Kidney epithelial cell (primary cell): ENCODE data around the gene MAP1B. TPM values are rescaled to one million over a fixed set of nuclear protein-coding genes. Genes with fewer than 3 reads are reported as not detected.
"Not testable (repeated sequence)": the region's sequence is repeated elsewhere in the genome, so short reads cannot be mapped to it uniquely, and the experiment has no call there.

Experiments
- DNase-seq: peaks from one replicate; pipeline ENCODE4 v3.0.0-alpha.2; 2010; ENCODE audit warnings: low read depth
- H3K27me3 ChIP-seq: 2 replicates; pipeline ENCODE4 v1.6.0; 2011; ENCODE audit warnings: low read length; ENCODE audit not compliant: control insufficient read depth, insufficient read depth
- H3K36me3 ChIP-seq: 2 replicates; pipeline ENCODE4 v1.5.1; 2011; ENCODE audit warnings: low read length; ENCODE audit not compliant: control insufficient read depth, insufficient read depth
- H3K4me3 ChIP-seq: 2 replicates; pipeline ENCODE4 v1.5.1; 2011; ENCODE audit warnings: low read depth, mild to moderate bottlenecking, control low read depth, low read length
- total RNA-seq: library from RNA; depleted of rRNA; stranded (reverse); fragments of >200 nt; gene quantifications from 2 replicates; pipeline ENCODE4 v1.2.3, GENCODE V29; 2015
- TF ChIP-seq, protein P1 (sequence below): IDR thresholded peaks from 2 replicates; pipeline ENCODE4 v1.5.1; 2011; ENCODE audit warnings: mild to moderate bottlenecking, moderate library complexity, low read length, control low read depth, inconsistent platforms; ENCODE audit not compliant: insufficient read depth, poor library complexity, severe bottlenecking

The MAP1B gene
- total RNA-seq, 1 donor from 2014 or later, result 136 TPM

- no peaks in the 10 kb centered on the region for H3K36me3 ChIP-seq
- DNase-seq, result no peak
- H3K4me3 ChIP-seq, result no peak overlapping the region
- TF ChIP-seq, protein P1, sequence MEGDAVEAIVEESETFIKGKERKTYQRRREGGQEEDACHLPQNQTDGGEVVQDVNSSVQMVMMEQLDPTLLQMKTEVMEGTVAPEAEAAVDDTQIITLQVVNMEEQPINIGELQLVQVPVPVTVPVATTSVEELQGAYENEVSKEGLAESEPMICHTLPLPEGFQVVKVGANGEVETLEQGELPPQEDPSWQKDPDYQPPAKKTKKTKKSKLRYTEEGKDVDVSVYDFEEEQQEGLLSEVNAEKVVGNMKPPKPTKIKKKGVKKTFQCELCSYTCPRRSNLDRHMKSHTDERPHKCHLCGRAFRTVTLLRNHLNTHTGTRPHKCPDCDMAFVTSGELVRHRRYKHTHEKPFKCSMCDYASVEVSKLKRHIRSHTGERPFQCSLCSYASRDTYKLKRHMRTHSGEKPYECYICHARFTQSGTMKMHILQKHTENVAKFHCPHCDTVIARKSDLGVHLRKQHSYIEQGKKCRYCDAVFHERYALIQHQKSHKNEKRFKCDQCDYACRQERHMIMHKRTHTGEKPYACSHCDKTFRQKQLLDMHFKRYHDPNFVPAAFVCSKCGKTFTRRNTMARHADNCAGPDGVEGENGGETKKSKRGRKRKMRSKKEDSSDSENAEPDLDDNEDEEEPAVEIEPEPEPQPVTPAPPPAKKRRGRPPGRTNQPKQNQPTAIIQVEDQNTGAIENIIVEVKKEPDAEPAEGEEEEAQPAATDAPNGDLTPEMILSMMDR, result no peak
- no peaks in the 10 kb centered on the region for H3K27me3 ChIP-seq
These were observed 60.0 kb downstream of the MAP1B start for GRCh38 chr5:72167257-72167656.

- Histone ChIP-seq H3K27me3 (no peaks in the 10 kb centered on the region), H3K36me3 (no peaks in the 10 kb centered on the region), H3K4me3 (no peak overlapping the region)
- DNase-seq, result no peak
- TF ChIP-seq, protein P1, result no peak
These were observed 60.5 kb downstream of the MAP1B start for GRCh38 chr5:72167804-72168203.

GRCh38 chr5:72170101-72170500 lies 62.8 kb downstream of the MAP1B start:
- DNase-seq, result no peak
- H3K36me3 ChIP-seq, result no peaks in the 10 kb centered on the region
- no peaks in the 10 kb centered on the region for H3K27me3 ChIP-seq
- TF ChIP-seq, protein P1, result no peak
- H3K4me3 ChIP-seq, result no peak overlapping the region

GRCh38 chr5:72171181-72171580 lies 63.9 kb downstream of the MAP1B start:
- H3K27me3 ChIP-seq, H3K4me3 ChIP-seq, H3K36me3 ChIP-seq, DNase-seq: not testable (repeated sequence)

- Histone ChIP-seq H3K36me3 (peaks cover 1% of the 10 kb centered on the region), H3K4me3 (no peak overlapping the region), H3K27me3 (no peaks in the 10 kb centered on the region)
- DNase-seq, result no peak
- TF ChIP-seq, protein P1, result no peak
These were observed 64.4 kb downstream of the MAP1B start for GRCh38 chr5:72171667-72172066.

DNA sequence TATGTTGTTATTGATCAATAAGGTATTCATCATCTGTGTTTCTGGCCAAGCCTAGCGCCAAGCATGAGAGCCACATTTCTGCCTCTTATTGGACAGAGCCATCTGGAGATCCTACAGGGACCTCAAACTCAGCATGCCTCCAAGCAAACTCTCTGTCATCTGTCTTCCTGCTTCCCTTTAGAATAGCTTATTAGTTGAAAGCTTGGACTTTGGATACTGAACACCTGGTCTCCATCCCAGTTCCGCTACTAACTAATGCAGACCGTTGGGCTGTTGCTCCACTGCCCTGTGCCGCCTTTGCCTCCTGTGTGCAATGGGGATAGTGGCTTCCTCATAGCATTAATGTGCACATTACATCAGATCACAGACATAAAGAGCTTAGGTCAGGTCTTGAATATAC lies 65.5 kb downstream of the MAP1B start:
- H3K36me3 ChIP-seq, result peaks cover 1% of the 10 kb centered on the region
- H3K27me3 ChIP-seq, result no peaks in the 10 kb centered on the region
- TF ChIP-seq, protein P1, result no peak
- DNase-seq, result no peak
- H3K4me3 ChIP-seq, result no peak overlapping the region

DNA sequence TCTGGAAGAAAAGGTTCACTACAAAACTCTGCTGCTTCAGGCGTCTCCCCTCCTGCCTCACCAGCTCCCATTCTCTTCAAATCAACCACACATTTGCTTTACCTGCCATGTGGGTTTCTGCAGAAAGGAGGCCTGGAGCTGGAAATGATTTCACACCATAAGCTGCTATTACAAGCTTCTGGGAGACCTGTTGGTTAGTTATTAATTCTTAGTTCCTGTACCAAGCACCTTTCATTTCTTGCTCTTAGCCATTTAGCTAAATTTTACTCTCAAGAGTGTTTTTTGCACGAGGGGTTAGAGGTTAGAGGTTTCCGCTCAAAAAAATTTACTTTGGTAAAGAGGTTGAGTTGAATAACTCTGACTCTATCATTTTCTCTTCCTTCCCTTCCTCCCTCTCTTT lies 70.3 kb downstream of the MAP1B start:
- no peak for DNase-seq
- TF ChIP-seq, protein P1, result no peak
- Histone ChIP-seq H3K27me3 (no peaks in the 10 kb centered on the region), H3K4me3 (no peak overlapping the region), H3K36me3 (peaks cover 1% of the 10 kb centered on the region)
